H9 (cell line): Measurements from ENCODE around the gene SLC13A5. TPM values are rescaled to one million over a fixed set of nuclear protein-coding genes. Genes with fewer than 3 reads are reported as not detected.
A peak's percentile ranks its signal among the peaks of the same experiment; 100 is the strongest.

Experiments
- DNase-seq: peaks from one replicate; pipeline ENCODE4 v3.0.0-alpha.2; 2017
- H2AFZ ChIP-seq: one replicate; pipeline ENCODE4 v1.6.1; 2013; ENCODE audit warnings: mild to moderate bottlenecking, low read length, control low read depth, moderate library complexity
- H2AK5ac ChIP-seq: 2 replicates; pipeline ENCODE4 v1.6.1; 2013; ENCODE audit warnings: low read length, control low read depth, mixed read lengths; ENCODE audit not compliant: insufficient read length
- H2BK120ac ChIP-seq: one replicate; pipeline ENCODE4 v1.6.1; 2013; ENCODE audit warnings: low read depth, mild to moderate bottlenecking, low read length, control low read depth, inconsistent platforms; ENCODE audit not compliant: poor library complexity, severe bottlenecking
- H2BK12ac ChIP-seq: 2 replicates; pipeline ENCODE4 v1.6.1; 2013; ENCODE audit warnings: low read length, control low read depth, mixed read lengths, low read depth; ENCODE audit not compliant: insufficient read length
- H2BK15ac ChIP-seq: 2 replicates; pipeline ENCODE4 v1.6.1; 2013; ENCODE audit warnings: low read depth, low read length, control low read depth
- H2BK20ac ChIP-seq: one replicate; pipeline ENCODE4 v1.6.1; 2013; ENCODE audit warnings: low read depth, mild to moderate bottlenecking, low read length, control low read depth, inconsistent platforms; ENCODE audit not compliant: poor library complexity, severe bottlenecking
- H2BK5ac ChIP-seq: 2 replicates; pipeline ENCODE4 v1.6.1; 2013; ENCODE audit warnings: low read length, control low read depth, mixed read lengths; ENCODE audit not compliant: insufficient read length
- H3K14ac ChIP-seq: 2 replicates; pipeline ENCODE4 v1.6.1; 2013; ENCODE audit warnings: low read length, control low read depth; ENCODE audit not compliant: insufficient read depth
- H3K18ac ChIP-seq: 2 replicates; pipeline ENCODE4 v1.6.1; 2013; ENCODE audit warnings: low read depth, mild to moderate bottlenecking, mixed read lengths, low read length, control low read depth; ENCODE audit not compliant: insufficient read length
- H3K23ac ChIP-seq: 2 replicates; pipeline ENCODE4 v1.6.1; 2013; ENCODE audit warnings: low read length, control low read depth, mixed read lengths, low read depth; ENCODE audit not compliant: insufficient read length
- H3K23me2 ChIP-seq: 2 replicates; pipeline ENCODE4 v1.6.1; 2013; ENCODE audit warnings: low read depth, mild to moderate bottlenecking, mixed read lengths, low read length, control low read depth; ENCODE audit not compliant: insufficient read length, poor library complexity, severe bottlenecking
- H3K27ac ChIP-seq: 2 replicates; pipeline ENCODE4 v1.5.1; 2013; ENCODE audit warnings: low read length, control low read depth, mixed read lengths, low read depth; ENCODE audit not compliant: insufficient read length
- H3K27me3 ChIP-seq: 2 replicates; pipeline ENCODE4 v1.6.1; 2013; ENCODE audit warnings: low read length, control low read depth, inconsistent platforms; ENCODE audit not compliant: insufficient read depth
- H3K4ac ChIP-seq: 2 replicates; pipeline ENCODE4 v1.6.1; 2013; ENCODE audit warnings: low read depth, mild to moderate bottlenecking, control low read depth, inconsistent platforms, low read length, moderate library complexity
- H3K4me1 ChIP-seq: 2 replicates; pipeline ENCODE4 v1.6.1; 2013; ENCODE audit warnings: low read length, control low read depth, inconsistent platforms; ENCODE audit not compliant: insufficient read depth
- H3K4me2 ChIP-seq: 2 replicates; pipeline ENCODE4 v1.6.1; 2013; ENCODE audit warnings: low read length, control low read depth, mixed read lengths; ENCODE audit not compliant: insufficient read length, insufficient read depth
- H3K56ac ChIP-seq: 2 replicates; pipeline ENCODE4 v1.6.1; 2013; ENCODE audit warnings: low read depth, mild to moderate bottlenecking, mixed read lengths, low read length, control low read depth; ENCODE audit not compliant: insufficient read length
- H3K79me1 ChIP-seq: 2 replicates; pipeline ENCODE4 v1.6.1; 2013; ENCODE audit warnings: low read depth, mild to moderate bottlenecking, moderate library complexity, low read length, control low read depth, inconsistent platforms; ENCODE audit not compliant: insufficient read depth, poor library complexity, severe bottlenecking
- H3K79me2 ChIP-seq: 2 replicates; pipeline ENCODE4 v1.6.1; 2013; ENCODE audit warnings: low read length, control low read depth, inconsistent platforms; ENCODE audit not compliant: insufficient read depth
- H3K9ac ChIP-seq: 2 replicates; pipeline ENCODE4 v1.6.1; 2013; ENCODE audit warnings: low read length, control low read depth, mixed read lengths; ENCODE audit not compliant: insufficient read length; ENCODE audit errors: extremely low read depth
- H3K9me3 ChIP-seq: one replicate; pipeline ENCODE4 v1.6.1; 2013; ENCODE audit warnings: low read depth, low read length, inconsistent platforms; ENCODE audit not compliant: control insufficient read depth
- H3T11ph ChIP-seq: one replicate; pipeline ENCODE4 v1.6.1; 2013; ENCODE audit warnings: mild to moderate bottlenecking, low read length, control low read depth, inconsistent platforms
- H4K20me1 ChIP-seq: one replicate; pipeline ENCODE4 v1.6.1; 2013; ENCODE audit not compliant: control insufficient read depth, insufficient read length, insufficient read depth
- H4K5ac ChIP-seq: 2 replicates; pipeline ENCODE4 v1.6.1; 2013; ENCODE audit warnings: low read depth, mild to moderate bottlenecking, mixed read lengths, low read length, control low read depth; ENCODE audit not compliant: insufficient read length
- H4K8ac ChIP-seq: replicated peaks from 2 replicates; pipeline ENCODE4 v1.6.1; 2013; ENCODE audit warnings: low read length, control low read depth, mixed read lengths, low read depth; ENCODE audit not compliant: insufficient read length
- H4K91ac ChIP-seq: 2 replicates; pipeline ENCODE4 v1.6.1; 2013; ENCODE audit warnings: low read depth, mild to moderate bottlenecking, moderate library complexity, mixed read lengths, low read length, control low read depth; ENCODE audit not compliant: insufficient read length
- H3K27ac Mint-ChIP-seq, 3 experiments: 2 replicates in 2 of 3; 3 replicates in 1 of 3; pipeline ENCODE4 v1.8.0; 2020 to 2021; ENCODE audit warnings: mixed read lengths in 3 of 3, mild to moderate bottlenecking in 1 of 3, moderate library complexity in 1 of 3
- H3K27me3 Mint-ChIP-seq: 2 replicates; pipeline ENCODE4 v1.8.0; 2021; ENCODE audit warnings: low read depth, mild to moderate bottlenecking, moderate library complexity, mixed read lengths
- H3K36me3 Mint-ChIP-seq, 3 experiments: 2 replicates in 2 of 3; 3 replicates in 1 of 3; pipeline ENCODE4 v1.8.0; 2020 to 2021; ENCODE audit warnings: low read depth in 3 of 3, mixed read lengths in 3 of 3; ENCODE audit not compliant: insufficient read depth in 1 of 3
- H3K4me1 Mint-ChIP-seq, 2 experiments: 2 replicates each; pipeline ENCODE4 v1.8.0; 2020; ENCODE audit warnings: mixed read lengths in 2 of 2
- H3K4me3 Mint-ChIP-seq, 2 experiments: 2 replicates in 1 of 2; 3 replicates in 1 of 2; pipeline ENCODE4 v1.8.0; 2020 to 2021; ENCODE audit warnings: mild to moderate bottlenecking in 2 of 2, mixed read lengths in 2 of 2, moderate library complexity in 1 of 2
- H3K9me3 Mint-ChIP-seq, 2 experiments: 2 replicates in 1 of 2; 3 replicates in 1 of 2; pipeline ENCODE4 v1.8.0; 2020; ENCODE audit warnings: mild to moderate bottlenecking in 2 of 2, mixed read lengths in 2 of 2, moderate library complexity in 1 of 2
- WGBS: extraction: QIAGEN DNeasy Blood & Tissue Kit; methylation state at CpG from one replicate; pipeline ENCODE4 v1.1.7; 2013; ENCODE audit warnings: missing lambda C conversion rate, low lambda C conversion rate, mixed read lengths; ENCODE audit not compliant: insufficient read length; ENCODE audit errors: extremely low coverage; 5-methylcytosine and 5-hydroxymethylcytosine counted together
- total RNA-seq: library from RNA; stranded (reverse); gene quantifications from 2 replicates; pipeline ENCODE4 v1.2.1, GENCODE V29; 2021
- TF ChIP-seq, protein P1 (sequence below): fragments of 200-600 bp; sonication (generic); conservative IDR thresholded peaks from 3 replicates; pipeline ENCODE4 v1.8.0; 2021; ENCODE audit warnings: antibody characterized with exemption, mild to moderate bottlenecking

SLC13A5 gene
- total RNA-seq, 1 experiment from 2014 or later: 1.6 TPM

DNA sequence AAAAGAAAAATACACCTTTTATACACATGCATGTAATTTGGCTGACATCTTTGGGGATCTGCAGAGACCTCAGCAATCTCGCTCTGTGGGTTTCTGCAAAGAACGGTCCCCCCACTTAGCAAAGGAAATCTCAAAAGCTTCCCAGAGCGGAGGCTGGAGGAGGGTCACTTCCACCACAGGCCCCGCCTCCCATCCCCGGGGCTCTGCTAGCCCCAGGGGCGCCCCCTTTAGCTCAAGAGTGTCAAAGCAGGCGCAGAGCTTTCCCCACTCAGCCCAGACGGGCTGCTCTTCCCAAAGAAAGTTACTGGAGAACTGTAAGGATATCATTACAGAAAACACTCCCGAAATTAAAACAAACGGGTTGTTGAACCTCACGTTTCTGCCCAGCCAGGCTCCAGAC, 11.4 kb downstream of the SLC13A5 start:
- Histone ChIP-seq H3K27me3 (no peaks in the 10 kb centered on the region), H3T11ph (no peak overlapping the region), H4K91ac (no peak overlapping the region), H3K79me2 (no peaks in the 10 kb centered on the region), H2BK20ac (no peak overlapping the region), H4K20me1 (no peaks in the 10 kb centered on the region), H2AK5ac (no peak overlapping the region), H4K5ac (no peak overlapping the region), H3K9ac (no peak overlapping the region), H3K9me3 (no peaks in the 10 kb centered on the region), H3K27ac (no peak overlapping the region), H3K23me2 (no peaks in the 10 kb centered on the region), H3K79me1 (no peaks in the 10 kb centered on the region), H2BK15ac (no peak overlapping the region), H2BK12ac (no peak overlapping the region), H3K4me2 (no peak overlapping the region), H3K18ac (no peak overlapping the region), H3K4ac (no peak overlapping the region), H3K23ac (no peak overlapping the region), H4K8ac (no peak overlapping the region), H3K14ac (no peak overlapping the region), H3K4me1 (no peaks in the 10 kb centered on the region), H2BK5ac (no peak overlapping the region), H2AFZ (no peak overlapping the region), H2BK120ac (no peak overlapping the region), H3K56ac (no peak overlapping the region)
- H3K4me1 Mint-ChIP-seq: peaks cover 3 to 6% of the 10 kb centered on the region in 2 experiments
- WGBS: no CpG with 5 or more reads among the region's 11 CpGs
- no peak overlapping the region for H3K4me3 Mint-ChIP-seq
- H3K27me3 Mint-ChIP-seq: peaks cover 18% of the 10 kb centered on the region
- no peaks in the 10 kb centered on the region for H3K9me3 Mint-ChIP-seq
- TF ChIP-seq, protein P1, sequence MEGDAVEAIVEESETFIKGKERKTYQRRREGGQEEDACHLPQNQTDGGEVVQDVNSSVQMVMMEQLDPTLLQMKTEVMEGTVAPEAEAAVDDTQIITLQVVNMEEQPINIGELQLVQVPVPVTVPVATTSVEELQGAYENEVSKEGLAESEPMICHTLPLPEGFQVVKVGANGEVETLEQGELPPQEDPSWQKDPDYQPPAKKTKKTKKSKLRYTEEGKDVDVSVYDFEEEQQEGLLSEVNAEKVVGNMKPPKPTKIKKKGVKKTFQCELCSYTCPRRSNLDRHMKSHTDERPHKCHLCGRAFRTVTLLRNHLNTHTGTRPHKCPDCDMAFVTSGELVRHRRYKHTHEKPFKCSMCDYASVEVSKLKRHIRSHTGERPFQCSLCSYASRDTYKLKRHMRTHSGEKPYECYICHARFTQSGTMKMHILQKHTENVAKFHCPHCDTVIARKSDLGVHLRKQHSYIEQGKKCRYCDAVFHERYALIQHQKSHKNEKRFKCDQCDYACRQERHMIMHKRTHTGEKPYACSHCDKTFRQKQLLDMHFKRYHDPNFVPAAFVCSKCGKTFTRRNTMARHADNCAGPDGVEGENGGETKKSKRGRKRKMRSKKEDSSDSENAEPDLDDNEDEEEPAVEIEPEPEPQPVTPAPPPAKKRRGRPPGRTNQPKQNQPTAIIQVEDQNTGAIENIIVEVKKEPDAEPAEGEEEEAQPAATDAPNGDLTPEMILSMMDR: peak; percentile 84
- H3K27ac Mint-ChIP-seq: no peak overlapping the region
- H3K36me3 Mint-ChIP-seq: no peaks in the 10 kb centered on the region; a peak in 1 of 7 replicates
- peak; percentile 87 for DNase-seq
